Transverse colon (tissue), 4 donors: ENCODE data around the gene KHDC4.

ENCODE experiments used
- POLR2AphosphoS5 ChIP-seq, 3 donors: sonication (generic); formaldehyde crosslinking; IDR thresholded peaks; one replicate each; pipeline ENCODE4 v1.6.1; 2016; ENCODE audit warnings: antibody characterized with exemption in 3 of 3
- TF ChIP-seq, protein P1 (sequence below), 5 experiments: fragments of 200-600 bp in 3 of 5; fragments of 450-650 bp in 2 of 5; sonication (generic) in 3 of 5; IDR thresholded peaks; 1 replicate in 2 of 5; 2 replicates in 3 of 5; pipeline ENCODE4 v1.5.1; 2016 to 2017; ENCODE audit warnings: antibody characterized with exemption in 5 of 5, inconsistent platforms in 3 of 5, mild to moderate bottlenecking in 2 of 5, moderate library complexity in 1 of 5

GRCh38 chr1:155899683-155900082 lies 34.5 kb downstream of the KHDC4 start:
- TF ChIP-seq, protein P1, sequence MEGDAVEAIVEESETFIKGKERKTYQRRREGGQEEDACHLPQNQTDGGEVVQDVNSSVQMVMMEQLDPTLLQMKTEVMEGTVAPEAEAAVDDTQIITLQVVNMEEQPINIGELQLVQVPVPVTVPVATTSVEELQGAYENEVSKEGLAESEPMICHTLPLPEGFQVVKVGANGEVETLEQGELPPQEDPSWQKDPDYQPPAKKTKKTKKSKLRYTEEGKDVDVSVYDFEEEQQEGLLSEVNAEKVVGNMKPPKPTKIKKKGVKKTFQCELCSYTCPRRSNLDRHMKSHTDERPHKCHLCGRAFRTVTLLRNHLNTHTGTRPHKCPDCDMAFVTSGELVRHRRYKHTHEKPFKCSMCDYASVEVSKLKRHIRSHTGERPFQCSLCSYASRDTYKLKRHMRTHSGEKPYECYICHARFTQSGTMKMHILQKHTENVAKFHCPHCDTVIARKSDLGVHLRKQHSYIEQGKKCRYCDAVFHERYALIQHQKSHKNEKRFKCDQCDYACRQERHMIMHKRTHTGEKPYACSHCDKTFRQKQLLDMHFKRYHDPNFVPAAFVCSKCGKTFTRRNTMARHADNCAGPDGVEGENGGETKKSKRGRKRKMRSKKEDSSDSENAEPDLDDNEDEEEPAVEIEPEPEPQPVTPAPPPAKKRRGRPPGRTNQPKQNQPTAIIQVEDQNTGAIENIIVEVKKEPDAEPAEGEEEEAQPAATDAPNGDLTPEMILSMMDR (IDR thresholded peaks at IDR 0.05) = no peak
- TF ChIP-seq POLR2AphosphoS5 (IDR thresholded peaks at IDR 0.05) = no peak
